A549 (cell line): ENCODE measurements around the gene IRX3.

Source experiments
- CEBPB ChIP-seq, 2 experiments: fragments of >200 bp in 1 of 2; sonication (Bioruptor Twin) in 1 of 2; formaldehyde crosslinking in 1 of 2; IDR thresholded peaks; 2 replicates each; pipeline ENCODE4 v1.6.1; 2012 to 2016
- CTCF ChIP-seq: fragments of >200 bp; sonication (Bioruptor Twin); formaldehyde crosslinking; IDR thresholded peaks from 3 replicates; pipeline ENCODE4 v1.5.1; 2016
- EHMT2 ChIP-seq: fragments of 200-600 bp; sonication (generic); IDR thresholded peaks from 2 replicates; pipeline ENCODE4 v1.6.1; 2016; ENCODE audit warnings: antibody characterized with exemption, low read depth, mild to moderate bottlenecking, moderate library complexity
- EP300 ChIP-seq, 2 experiments: fragments of >200 bp; sonication (Bioruptor Twin); formaldehyde crosslinking; IDR thresholded peaks; 2 replicates in 1 of 2; 3 replicates in 1 of 2; pipeline ENCODE4 v1.6.1; 2016 to 2017
- HDAC2 ChIP-seq: fragments of 200-600 bp; sonication (generic); IDR thresholded peaks from 2 replicates; pipeline ENCODE4 v1.6.1; 2016
- HMGXB4 ChIP-seq: fragments of 250-450 bp; sonication (Bioruptor Pico); IDR thresholded peaks from 2 replicates; pipeline ENCODE4 v1.5.0; 2021; ENCODE audit warnings: mild to moderate bottlenecking, moderate library complexity, borderline replicate concordance
- JUN ChIP-seq, 2 experiments: fragments of >200 bp; sonication (Bioruptor Twin); formaldehyde crosslinking; IDR thresholded peaks; 2 replicates in 1 of 2; 3 replicates in 1 of 2; pipeline ENCODE4 v1.6.1; 2016 to 2017
- KDM1A ChIP-seq: fragments of 200-600 bp; sonication (generic); IDR thresholded peaks from 2 replicates; pipeline ENCODE4 v1.6.1; 2016; ENCODE audit warnings: low read depth, mild to moderate bottlenecking
- MAZ ChIP-seq: fragments of 150-350 bp; IDR thresholded peaks from 2 replicates; pipeline ENCODE4 v1.6.1; 2014; ENCODE audit warnings: antibody characterized with exemption, low read depth, low read length, borderline replicate concordance
- PBX3 ChIP-seq: IDR thresholded peaks from 2 replicates; pipeline ENCODE4 v1.6.1; 2012
- PHF8 ChIP-seq: fragments of 200-600 bp; sonication (generic); IDR thresholded peaks from 2 replicates; pipeline ENCODE4 v1.6.1; 2016; ENCODE audit warnings: low read depth, mild to moderate bottlenecking, antibody characterized with exemption, moderate library complexity, borderline replicate concordance
- POLR2A ChIP-seq: IDR thresholded peaks from 2 replicates; pipeline ENCODE4 v1.6.1; 2012; ENCODE audit warnings: mild to moderate bottlenecking, low read length
- REST ChIP-seq: fragments of 200-600 bp; sonication (generic); IDR thresholded peaks from 2 replicates; pipeline ENCODE4 v1.6.1; 2016; ENCODE audit warnings: antibody characterized with exemption, mild to moderate bottlenecking, moderate library complexity

- TF ChIP-seq MAZ: no peak
- no peak for TF ChIP-seq CTCF
- no peak for TF ChIP-seq PBX3
- TF ChIP-seq KDM1A: no peak
- TF ChIP-seq REST: no peak
- no peak for TF ChIP-seq CEBPB (IDR thresholded peaks at IDR 0.05)
- no peak for TF ChIP-seq HDAC2
- no peak for TF ChIP-seq EHMT2
- no peak for TF ChIP-seq EP300 (IDR thresholded peaks at IDR 0.05)
- no peak for TF ChIP-seq POLR2A
- no peak for TF ChIP-seq PHF8
- TF ChIP-seq JUN (IDR thresholded peaks at IDR 0.05): no peak
- TF ChIP-seq HMGXB4 (CRISPR knock-in tag): no peak
These were observed 4.5 kb upstream of the IRX3 start for GRCh38 chr16:54290833-54291655.
